CD4-positive, alpha-beta T cell (primary cell): ENCODE measurements around the gene VSTM2B. TPM values are rescaled to one million over a fixed set of nuclear protein-coding genes. Genes with fewer than 3 reads are reported as not detected.

ENCODE experiments used
- ATAC-seq: fragments of 200-7000 bp; cut with Tn5 transposase; one replicate; pipeline ENCODE4 v1.10.0; 2022; ENCODE audit warnings: mild to moderate bottlenecking; ENCODE audit not compliant: poor library complexity
- CTCF ChIA-PET: fragments of 350-600 bp; sonication (Branson Sonifier 250); formaldehyde crosslinking; loops from one replicate; lab custom pipeline; 2021; ENCODE audit warnings: antibody characterized with exemption, inconsistent platforms; lab: Charles Lee
- POLR2A ChIA-PET: fragments of 350-600 bp; sonication (Branson Sonifier 250); formaldehyde crosslinking; loops from one replicate; lab custom pipeline; 2021; ENCODE audit warnings: antibody characterized with exemption, inconsistent platforms; lab: Charles Lee
- DNase-seq, 14 experiments: peaks; one replicate each; pipeline ENCODE4 v3.0.0-alpha.2; 2013 to 2020; ENCODE audit warnings: mixed read lengths in 2 of 14
- H3K27ac ChIP-seq, 2 donors: one replicate each; pipeline versions ENCODE4 v1.5.1 to v1.7.0; 2013; ENCODE audit warnings: low read length in 2 of 2, low read depth in 1 of 2, mild to moderate bottlenecking in 1 of 2
- H3K27me3 ChIP-seq, 2 experiments: 1 replicate in 1 of 2; 2 replicates in 1 of 2; pipeline versions ENCODE4 v1.6.1 to v1.7.0; 2013; ENCODE audit warnings: low read length in 2 of 2, control low read depth in 1 of 2, mild to moderate bottlenecking in 1 of 2, moderate library complexity in 1 of 2; ENCODE audit not compliant: insufficient read depth in 2 of 2, control insufficient read depth in 1 of 2
- H3K36me3 ChIP-seq: one replicate; pipeline ENCODE4 v1.6.1; 2013; ENCODE audit warnings: low read length, control low read depth; ENCODE audit not compliant: insufficient read depth
- H3K4me1 ChIP-seq: one replicate; pipeline ENCODE4 v1.6.1; 2013; ENCODE audit warnings: low read length, control low read depth; ENCODE audit not compliant: insufficient read depth
- H3K4me3 ChIP-seq: one replicate; pipeline ENCODE4 v1.5.1; 2013; ENCODE audit warnings: mild to moderate bottlenecking, low read length, moderate library complexity
- H3K9me3 ChIP-seq, 2 experiments: 1 replicate in 1 of 2; 2 replicates in 1 of 2; pipeline versions ENCODE4 v1.6.1 to v1.7.0; 2013; ENCODE audit warnings: low read length in 2 of 2, mild to moderate bottlenecking in 2 of 2, control low read depth in 1 of 2, moderate library complexity in 1 of 2; ENCODE audit not compliant: control insufficient read depth in 1 of 2, insufficient read depth in 1 of 2
- H3K27ac Mint-ChIP-seq: one replicate; pipeline ENCODE4 v1.8.0; 2020; ENCODE audit warnings: mixed read lengths
- H3K27me3 Mint-ChIP-seq: one replicate; pipeline ENCODE4 v1.8.0; 2021; ENCODE audit warnings: mixed read lengths
- H3K36me3 Mint-ChIP-seq: one replicate; pipeline ENCODE4 v1.8.0; 2021; ENCODE audit warnings: low read depth, mixed read lengths
- H3K4me1 Mint-ChIP-seq: one replicate; pipeline ENCODE4 v1.8.0; 2021; ENCODE audit warnings: low read depth, mixed read lengths
- H3K4me3 Mint-ChIP-seq: one replicate; pipeline ENCODE4 v1.8.0; 2020; ENCODE audit warnings: mild to moderate bottlenecking, mixed read lengths
- H3K9me3 Mint-ChIP-seq: one replicate; pipeline ENCODE4 v1.8.0; 2020; ENCODE audit warnings: mixed read lengths
- intact Hi-C, 2 experiments: fragments of 100-400 bp; cut with DNase I in 1 of 2; cut with micrococcal nuclease in 1 of 2; formaldehyde crosslinking; loops; one replicate each; pipeline versions ENCODE4 v1.15.1 to v1.9.0; 2023 to 2025; cut with DNase I, micrococcal nuclease
- total RNA-seq, 174 experiments: library from RNA in 2 of 174; stranded (reverse) in 2 of 174; gene quantifications; one replicate each; pipeline ENCODE4 v1.2.3 and lab custom pipeline; 2021 to 2026
- TF ChIP-seq, protein P1 (sequence below): fragments of 200-600 bp; IDR thresholded peaks from one replicate; pipeline ENCODE4 v1.8.0; 2022; ENCODE audit warnings: antibody characterized with exemption, mild to moderate bottlenecking

The VSTM2B gene
- total RNA-seq, 2 experiments from 2014 or later: not detected

DNA sequence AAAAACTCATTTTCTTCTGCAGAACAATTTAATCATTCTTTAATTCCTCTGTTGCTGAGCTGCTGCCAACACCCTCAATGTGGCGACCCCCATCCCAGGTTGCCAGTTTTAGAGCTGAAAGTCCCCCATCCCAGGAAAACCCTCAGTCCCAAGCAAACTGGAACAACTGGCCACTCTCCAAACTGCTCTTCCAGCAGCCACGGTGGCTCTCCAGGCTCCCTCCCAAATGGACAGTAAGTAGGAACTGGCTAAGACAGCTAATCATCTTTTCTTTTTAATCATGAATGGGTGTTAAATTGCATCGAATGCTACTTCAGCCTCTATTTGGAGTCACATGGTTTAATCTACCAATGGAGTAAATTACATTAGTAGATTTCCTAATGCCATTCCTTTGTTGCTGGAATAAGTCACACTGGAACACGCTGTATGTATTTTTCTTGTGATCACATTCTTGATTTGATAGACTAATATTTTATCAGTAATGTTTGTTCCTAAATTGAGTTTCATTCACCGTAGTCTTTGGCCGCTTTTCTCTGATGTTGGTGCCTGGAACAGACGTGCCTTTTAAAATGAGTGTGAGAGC lies 33.7 kb upstream of the VSTM2B start:
- intact Hi-C loops: no loop called here
- H3K4me1 ChIP-seq: no peaks in the 10 kb centered on the region
- Mint-ChIP-seq H3K4me1 (no peaks in the 10 kb centered on the region), H3K4me3 (no peak overlapping the region), H3K27me3 (peaks cover 41% of the 10 kb centered on the region), H3K27ac (no peak overlapping the region), H3K36me3 (no peaks in the 10 kb centered on the region), H3K9me3 (no peaks in the 10 kb centered on the region)
- ATAC-seq (no peak), DNase-seq (no peak)
- H3K36me3 ChIP-seq: no peaks in the 10 kb centered on the region
- peaks cover 6 to 8% of the 10 kb centered on the region in 2 experiments for H3K27me3 ChIP-seq
- H3K27ac ChIP-seq: no peak overlapping the region
- TF ChIP-seq, protein P1, sequence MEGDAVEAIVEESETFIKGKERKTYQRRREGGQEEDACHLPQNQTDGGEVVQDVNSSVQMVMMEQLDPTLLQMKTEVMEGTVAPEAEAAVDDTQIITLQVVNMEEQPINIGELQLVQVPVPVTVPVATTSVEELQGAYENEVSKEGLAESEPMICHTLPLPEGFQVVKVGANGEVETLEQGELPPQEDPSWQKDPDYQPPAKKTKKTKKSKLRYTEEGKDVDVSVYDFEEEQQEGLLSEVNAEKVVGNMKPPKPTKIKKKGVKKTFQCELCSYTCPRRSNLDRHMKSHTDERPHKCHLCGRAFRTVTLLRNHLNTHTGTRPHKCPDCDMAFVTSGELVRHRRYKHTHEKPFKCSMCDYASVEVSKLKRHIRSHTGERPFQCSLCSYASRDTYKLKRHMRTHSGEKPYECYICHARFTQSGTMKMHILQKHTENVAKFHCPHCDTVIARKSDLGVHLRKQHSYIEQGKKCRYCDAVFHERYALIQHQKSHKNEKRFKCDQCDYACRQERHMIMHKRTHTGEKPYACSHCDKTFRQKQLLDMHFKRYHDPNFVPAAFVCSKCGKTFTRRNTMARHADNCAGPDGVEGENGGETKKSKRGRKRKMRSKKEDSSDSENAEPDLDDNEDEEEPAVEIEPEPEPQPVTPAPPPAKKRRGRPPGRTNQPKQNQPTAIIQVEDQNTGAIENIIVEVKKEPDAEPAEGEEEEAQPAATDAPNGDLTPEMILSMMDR: no peak
- H3K9me3 ChIP-seq: peaks cover 0 to 23% of the 10 kb centered on the region in 2 experiments
- H3K4me3 ChIP-seq: no peak overlapping the region
- CTCF ChIA-PET: no interaction called here
- POLR2A ChIA-PET: no interaction called here

DNA sequence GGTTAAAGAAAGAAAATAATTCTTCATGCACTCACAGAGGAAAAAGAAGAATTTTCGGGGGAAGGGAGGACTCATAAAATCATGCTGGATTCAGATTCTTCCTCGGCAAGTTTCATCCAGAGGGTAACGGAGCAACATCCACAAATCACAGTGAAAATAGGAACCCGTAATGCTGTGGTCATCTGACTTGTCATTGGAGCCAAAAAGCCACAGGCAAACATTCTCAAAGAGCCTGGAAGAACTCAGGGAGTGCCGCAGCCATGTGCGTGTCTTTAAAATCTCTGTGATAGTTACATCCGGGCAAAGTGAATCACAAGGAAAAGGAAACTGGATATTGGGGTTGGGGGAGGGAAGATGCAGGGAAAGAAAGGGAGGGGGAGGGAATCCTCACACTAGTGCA lies 33.0 kb upstream of the VSTM2B start:
- Mint-ChIP-seq H3K36me3 (no peaks in the 10 kb centered on the region), H3K4me3 (no peak overlapping the region), H3K27me3 (peaks cover 37% of the 10 kb centered on the region), H3K4me1 (no peaks in the 10 kb centered on the region), H3K27ac (no peak overlapping the region), H3K9me3 (no peaks in the 10 kb centered on the region)
- H3K27me3 ChIP-seq: peaks cover 3 to 8% of the 10 kb centered on the region in 2 experiments
- TF ChIP-seq, protein P1: no peak
- H3K27ac ChIP-seq: no peak overlapping the region
- no peaks in the 10 kb centered on the region for H3K4me1 ChIP-seq
- no peaks in the 10 kb centered on the region for H3K36me3 ChIP-seq
- H3K9me3 ChIP-seq: peaks cover 0 to 19% of the 10 kb centered on the region in 2 experiments
- ChIA-PET POLR2A (no interaction called here), CTCF (no interaction called here)
- no peak for ATAC-seq
- no peak overlapping the region for H3K4me3 ChIP-seq
- no peak for DNase-seq
- intact Hi-C loops: no loop called here

DNA sequence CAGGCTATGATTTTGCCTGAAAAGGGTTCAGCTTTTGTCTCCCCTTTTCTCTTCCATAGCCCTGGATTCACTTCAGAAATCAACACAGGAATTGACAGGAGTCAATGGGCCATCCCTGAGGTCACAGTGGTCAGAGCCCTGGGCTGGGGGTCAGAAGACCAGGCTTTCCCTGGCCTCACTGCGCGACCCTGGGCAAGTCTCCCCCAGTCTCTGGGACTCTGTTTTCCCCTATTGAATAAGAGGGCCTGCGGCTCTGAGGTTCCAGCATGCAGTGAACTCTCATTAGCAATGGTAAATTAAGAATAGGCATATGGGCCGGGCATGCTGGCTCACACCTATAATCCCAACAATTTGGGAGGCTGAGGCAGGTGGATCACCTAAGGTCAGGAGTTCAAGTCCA lies 30.7 kb upstream of the VSTM2B start:
- intact Hi-C loops: no loop called here
- TF ChIP-seq, protein P1: no peak
- no peak overlapping the region for H3K4me3 ChIP-seq
- Mint-ChIP-seq H3K27me3 (peaks cover 32% of the 10 kb centered on the region), H3K9me3 (no peaks in the 10 kb centered on the region), H3K27ac (no peak overlapping the region), H3K4me3 (no peak overlapping the region), H3K36me3 (no peaks in the 10 kb centered on the region), H3K4me1 (no peaks in the 10 kb centered on the region)
- ATAC-seq (no peak), DNase-seq (no peak)
- no peak overlapping the region for H3K27ac ChIP-seq
- H3K4me1 ChIP-seq: no peaks in the 10 kb centered on the region
- no peaks in the 10 kb centered on the region for H3K36me3 ChIP-seq
- CTCF ChIA-PET: no interaction called here
- POLR2A ChIA-PET: no interaction called here
- peaks cover 0 to 8% of the 10 kb centered on the region in 2 experiments for H3K27me3 ChIP-seq
- peaks cover 0 to 19% of the 10 kb centered on the region in 2 experiments for H3K9me3 ChIP-seq
